Lower lobe of right lung (tissue), 2 donors: ENCODE results near the gene DDIT3. TPM values are rescaled to one million over a fixed set of nuclear protein-coding genes. Genes with fewer than 3 reads are reported as not detected.
A peak's percentile ranks its signal among the peaks of the same experiment; 100 is the strongest.
"Not testable (repeated sequence)": the region's sequence is repeated elsewhere in the genome, so short reads cannot be mapped to it uniquely, and the experiment has no call there.

Experiments
- ATAC-seq, 2 donors: fragments of 200-7000 bp; cut with Tn5 transposase; one replicate each; pipeline ENCODE4 v1.9.1; 2020 to 2022; ENCODE audit warnings: mild to moderate bottlenecking in 2 of 2, moderate library complexity in 2 of 2
- DNase-seq: peaks from one replicate; pipeline ENCODE4 v3.0.0-alpha.2; 2020
- H3K27ac ChIP-seq: fragments of 200-600 bp; one replicate; pipeline ENCODE4 v1.8.0; 2022
- H3K27me3 ChIP-seq: fragments of 200-600 bp; one replicate; pipeline ENCODE4 v1.8.0; 2022; ENCODE audit warnings: low read depth
- H3K36me3 ChIP-seq: fragments of 200-600 bp; one replicate; pipeline ENCODE4 v1.8.0; 2022; ENCODE audit warnings: mild to moderate bottlenecking
- H3K4me1 ChIP-seq: fragments of 200-600 bp; one replicate; pipeline ENCODE4 v1.8.0; 2022
- H3K4me3 ChIP-seq: fragments of 200-600 bp; one replicate; pipeline ENCODE4 v1.8.0; 2022; ENCODE audit warnings: mild to moderate bottlenecking
- H3K9me3 ChIP-seq: fragments of 200-600 bp; one replicate; pipeline ENCODE4 v1.8.0; 2022
- intact Hi-C: fragments of 100-400 bp; cut with DNase I; formaldehyde crosslinking; loops from one replicate; pipeline ENCODE4 v1.11.0; 2022
- total RNA-seq: library from RNA; stranded (reverse); fragmentation: NEBNext Ultra II Directional; extraction: Animal tissue kit (Norgen Biotek cat#: 25700); gene quantifications from one replicate; pipeline ENCODE4 v1.2.1, GENCODE V29; 2021
- TF ChIP-seq, protein P1 (sequence below): fragments of 200-600 bp; IDR thresholded peaks from one replicate; pipeline ENCODE4 v1.8.0; 2022; ENCODE audit warnings: antibody characterized with exemption, mild to moderate bottlenecking
- donor health status: DM: no; HTN: yes; CAD: no; lungs with severe emphysema.

The DDIT3 gene
- total RNA-seq, 1 donor from 2014 or later: 26.1 TPM

DNA sequence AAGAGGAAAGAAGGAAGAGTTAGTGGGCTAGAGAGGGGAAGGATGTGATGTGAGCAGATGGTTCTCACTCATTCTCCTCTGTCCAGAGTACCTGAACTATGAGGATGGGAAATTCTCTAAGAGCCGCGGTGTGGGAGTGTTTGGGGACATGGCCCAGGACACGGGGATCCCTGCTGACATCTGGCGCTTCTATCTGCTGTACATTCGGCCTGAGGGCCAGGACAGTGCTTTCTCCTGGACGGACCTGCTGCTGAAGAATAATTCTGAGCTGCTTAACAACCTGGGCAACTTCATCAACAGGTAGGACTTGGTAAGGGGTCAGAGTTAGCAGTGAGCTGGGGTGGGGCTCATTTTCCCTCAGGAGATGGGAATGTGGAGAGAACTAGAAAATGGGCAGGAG lies 7.6 kb downstream of the DDIT3 start:
- TF ChIP-seq, protein P1, sequence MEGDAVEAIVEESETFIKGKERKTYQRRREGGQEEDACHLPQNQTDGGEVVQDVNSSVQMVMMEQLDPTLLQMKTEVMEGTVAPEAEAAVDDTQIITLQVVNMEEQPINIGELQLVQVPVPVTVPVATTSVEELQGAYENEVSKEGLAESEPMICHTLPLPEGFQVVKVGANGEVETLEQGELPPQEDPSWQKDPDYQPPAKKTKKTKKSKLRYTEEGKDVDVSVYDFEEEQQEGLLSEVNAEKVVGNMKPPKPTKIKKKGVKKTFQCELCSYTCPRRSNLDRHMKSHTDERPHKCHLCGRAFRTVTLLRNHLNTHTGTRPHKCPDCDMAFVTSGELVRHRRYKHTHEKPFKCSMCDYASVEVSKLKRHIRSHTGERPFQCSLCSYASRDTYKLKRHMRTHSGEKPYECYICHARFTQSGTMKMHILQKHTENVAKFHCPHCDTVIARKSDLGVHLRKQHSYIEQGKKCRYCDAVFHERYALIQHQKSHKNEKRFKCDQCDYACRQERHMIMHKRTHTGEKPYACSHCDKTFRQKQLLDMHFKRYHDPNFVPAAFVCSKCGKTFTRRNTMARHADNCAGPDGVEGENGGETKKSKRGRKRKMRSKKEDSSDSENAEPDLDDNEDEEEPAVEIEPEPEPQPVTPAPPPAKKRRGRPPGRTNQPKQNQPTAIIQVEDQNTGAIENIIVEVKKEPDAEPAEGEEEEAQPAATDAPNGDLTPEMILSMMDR: no peak
- H3K4me3 ChIP-seq: no peak overlapping the region
- peaks cover 90% of the 10 kb centered on the region for H3K36me3 ChIP-seq
- peaks cover 9% of the 10 kb centered on the region for H3K4me1 ChIP-seq
- no peak for ATAC-seq
- no peaks in the 10 kb centered on the region for H3K27me3 ChIP-seq
- intact Hi-C loops: no loop called here
- no peak overlapping the region for H3K27ac ChIP-seq
- no peak for DNase-seq
- no peaks in the 10 kb centered on the region for H3K9me3 ChIP-seq

DNA sequence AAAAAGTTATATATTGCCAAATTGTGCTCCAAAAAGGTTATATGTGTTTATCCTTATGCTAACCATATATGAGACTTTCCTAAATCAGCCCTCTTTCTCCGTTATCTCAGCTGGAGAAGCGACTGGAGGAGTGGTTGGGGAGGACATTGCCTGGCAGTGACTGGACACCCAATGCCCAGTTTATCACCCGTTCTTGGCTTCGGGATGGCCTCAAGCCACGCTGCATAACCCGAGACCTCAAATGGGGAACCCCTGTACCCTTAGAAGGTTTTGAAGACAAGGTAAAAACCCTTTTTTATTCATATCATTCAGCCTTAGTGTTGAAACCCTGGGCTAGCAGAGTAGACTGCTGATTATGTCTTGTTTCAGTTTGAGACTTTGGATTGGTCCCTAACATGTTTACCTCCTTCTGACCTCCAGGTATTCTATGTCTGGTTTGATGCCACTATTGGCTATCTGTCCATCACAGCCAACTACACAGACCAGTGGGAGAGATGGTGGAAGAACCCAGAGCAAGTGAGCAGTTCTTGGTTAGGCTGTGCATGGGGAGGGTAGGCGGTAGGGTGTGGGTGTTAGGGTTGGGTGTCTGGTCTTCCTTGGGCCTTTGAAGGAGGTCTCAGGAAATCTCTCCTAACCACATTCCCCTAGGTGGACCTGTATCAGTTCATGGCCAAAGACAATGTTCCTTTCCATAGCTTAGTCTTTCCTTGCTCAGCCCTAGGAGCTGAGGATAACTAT lies 8.6 kb downstream of the DDIT3 start:
- no peaks in the 10 kb centered on the region for H3K9me3 ChIP-seq
- no peak overlapping the region for H3K4me3 ChIP-seq
- intact Hi-C loops: no loop called here
- peaks cover 81% of the 10 kb centered on the region for H3K36me3 ChIP-seq
- H3K27me3 ChIP-seq: no peaks in the 10 kb centered on the region
- TF ChIP-seq, protein P1: no peak
- DNase-seq: no peak
- no peaks in the 10 kb centered on the region for H3K4me1 ChIP-seq
- no peak overlapping the region for H3K27ac ChIP-seq
- ATAC-seq: no peak

DNA sequence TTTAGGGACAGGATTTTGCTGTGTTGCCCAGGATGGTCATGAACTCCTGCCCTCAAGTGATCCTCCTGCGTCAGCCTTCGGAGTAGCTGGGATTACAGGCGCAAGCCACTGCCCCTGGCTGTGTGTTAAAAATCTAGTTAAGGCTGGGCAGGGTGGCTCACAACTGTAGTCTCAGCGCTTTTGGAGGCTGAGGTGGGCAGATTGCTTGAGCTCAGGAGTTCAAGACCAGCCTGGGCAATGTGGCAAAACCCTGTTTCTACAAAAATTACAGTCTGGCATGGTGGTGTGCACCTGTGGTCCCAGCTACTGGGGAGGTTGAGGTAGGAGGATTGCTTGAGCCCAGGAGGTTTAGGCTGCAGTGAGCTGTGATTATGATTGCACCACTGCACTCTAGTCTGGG lies 9.2 kb downstream of the DDIT3 start:
- H3K36me3 ChIP-seq: peaks cover 80% of the 10 kb centered on the region
- ATAC-seq (no peak), DNase-seq (no peak)
- no peaks in the 10 kb centered on the region for H3K4me1 ChIP-seq
- no peaks in the 10 kb centered on the region for H3K9me3 ChIP-seq
- H3K27ac ChIP-seq: no peak overlapping the region
- no peak overlapping the region for H3K4me3 ChIP-seq
- intact Hi-C loops: no loop called here
- H3K27me3 ChIP-seq: no peaks in the 10 kb centered on the region
- TF ChIP-seq, protein P1: no peak

DNA sequence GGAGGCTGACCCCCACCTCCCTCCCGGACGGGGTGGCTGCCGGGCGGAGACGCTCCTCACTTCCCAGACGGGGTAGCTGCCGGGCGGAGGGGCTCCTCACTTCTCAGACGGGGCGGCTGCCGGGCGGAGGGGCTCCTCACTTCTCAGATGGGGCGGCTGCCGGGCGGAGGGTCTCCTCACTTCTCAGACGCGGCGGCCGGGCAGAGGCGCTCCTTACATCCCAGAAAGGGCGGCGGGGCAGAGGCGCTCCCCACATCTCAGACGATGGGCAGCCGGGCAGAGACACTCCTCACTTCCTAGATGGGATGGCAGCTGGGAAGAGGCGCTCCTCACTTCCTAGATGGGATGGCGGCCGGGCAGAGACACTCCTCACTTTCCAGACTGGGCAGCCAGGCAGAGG lies 12.5 kb downstream of the DDIT3 start:
- ATAC-seq, H3K27ac ChIP-seq, intact Hi-C loops, H3K9me3 ChIP-seq, H3K27me3 ChIP-seq, H3K4me3 ChIP-seq, DNase-seq, H3K4me1 ChIP-seq: not testable (repeated sequence)
- peaks cover 81% of the 10 kb centered on the region for H3K36me3 ChIP-seq

DNA sequence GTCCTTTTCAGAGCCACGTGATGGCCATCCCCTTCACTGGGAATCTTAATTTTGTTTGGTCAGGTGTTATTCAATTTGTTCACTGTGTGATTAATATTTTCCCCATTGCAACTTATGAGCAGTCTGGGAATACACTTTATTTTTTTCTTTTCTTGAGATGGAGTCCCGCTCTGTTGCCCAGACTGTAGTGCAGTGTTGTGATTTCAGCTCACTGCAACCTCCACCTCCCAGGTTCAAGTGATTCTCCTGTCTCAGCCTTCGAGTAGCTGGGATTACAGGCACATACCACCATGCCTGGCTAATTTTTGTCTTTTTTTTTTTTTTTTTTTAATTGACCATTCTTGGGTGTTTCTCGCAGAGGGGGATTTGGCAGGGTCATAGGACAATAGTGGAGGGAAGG lies 13.8 kb downstream of the DDIT3 start:
- H3K36me3 ChIP-seq: peaks cover 81% of the 10 kb centered on the region
- ATAC-seq: not testable (repeated sequence)

DNA sequence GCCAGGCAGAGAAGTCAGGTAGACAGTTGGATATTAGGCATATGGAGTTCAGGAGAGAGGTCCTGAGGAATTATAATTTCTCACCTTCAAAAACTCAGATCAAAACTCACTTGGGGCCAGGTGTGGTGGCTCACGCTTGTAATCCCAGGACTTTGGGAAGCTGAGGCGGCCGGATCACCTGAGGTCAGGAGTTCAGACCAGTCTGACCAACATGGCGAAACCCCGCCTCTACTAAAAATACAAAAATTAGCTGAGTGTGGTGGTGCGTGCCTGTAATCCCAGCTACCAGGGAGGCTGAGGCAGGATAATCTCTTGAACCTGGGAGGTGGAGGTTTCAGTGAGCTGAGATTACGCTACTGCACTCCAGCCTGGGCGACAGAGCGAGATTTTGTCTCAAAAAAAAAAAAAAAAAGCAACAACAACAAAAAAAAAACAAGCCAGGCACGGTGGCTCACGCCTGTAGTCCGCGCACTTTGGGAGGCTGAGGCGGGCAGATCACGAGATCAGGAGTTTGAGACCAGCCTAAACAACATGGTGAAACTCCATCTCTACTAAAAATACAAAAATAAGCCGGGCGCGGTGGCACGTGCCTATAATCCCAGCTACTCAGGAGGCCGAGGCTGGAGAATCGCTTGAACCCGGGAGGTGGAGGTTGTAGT lies 17.9 kb downstream of the DDIT3 start:
- ATAC-seq, H3K27ac ChIP-seq, DNase-seq, H3K4me1 ChIP-seq, H3K4me3 ChIP-seq, intact Hi-C loops, H3K9me3 ChIP-seq, H3K27me3 ChIP-seq: not testable (repeated sequence)
- H3K36me3 ChIP-seq: peaks cover 92% of the 10 kb centered on the region

More for the DNA sequence above, 13.8 kb downstream of the DDIT3 start:
- H3K27me3 ChIP-seq, H3K4me3 ChIP-seq, DNase-seq, intact Hi-C loops, H3K4me1 ChIP-seq, H3K27ac ChIP-seq, H3K9me3 ChIP-seq: not testable (repeated sequence)

DNA sequence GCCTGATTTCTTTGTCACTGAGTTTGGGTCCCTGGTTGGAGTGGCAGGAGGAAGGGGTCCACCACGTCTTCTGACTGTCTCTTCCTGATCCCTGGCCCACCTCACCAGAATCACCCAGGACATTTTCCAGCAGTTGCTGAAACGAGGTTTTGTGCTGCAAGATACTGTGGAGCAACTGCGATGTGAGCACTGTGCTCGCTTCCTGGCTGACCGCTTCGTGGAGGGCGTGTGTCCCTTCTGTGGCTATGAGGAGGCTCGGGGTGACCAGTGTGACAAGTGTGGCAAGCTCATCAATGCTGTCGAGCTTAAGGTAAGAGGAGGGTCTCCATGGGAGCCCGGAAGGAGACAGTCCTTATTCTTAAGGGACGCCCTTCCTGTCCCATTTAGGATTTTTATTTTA lies 20.1 kb downstream of the DDIT3 start:
- Histone ChIP-seq H3K4me1 (no peaks in the 10 kb centered on the region), H3K4me3 (no peak overlapping the region), H3K27ac (no peak overlapping the region), H3K9me3 (no peaks in the 10 kb centered on the region), H3K27me3 (no peaks in the 10 kb centered on the region), H3K36me3 (peaks cover 90% of the 10 kb centered on the region)
- DNase-seq (no peak), ATAC-seq (peak in 1 of 2 donors; percentile 18)
- intact Hi-C loops: no loop called here
- TF ChIP-seq, protein P1: no peak
